Nucleus accumbens (tissue), 56 donors: ENCODE results near the gene TBC1D12.
A peak's percentile ranks its signal among the peaks of the same experiment; 100 is the strongest.

Source experiments
- DNase-seq, 56 donors: peaks; one replicate each; lab custom pipeline; 2025; lab: John Stamatoyannopoulos, UW

TBC1D12 gene

DNA sequence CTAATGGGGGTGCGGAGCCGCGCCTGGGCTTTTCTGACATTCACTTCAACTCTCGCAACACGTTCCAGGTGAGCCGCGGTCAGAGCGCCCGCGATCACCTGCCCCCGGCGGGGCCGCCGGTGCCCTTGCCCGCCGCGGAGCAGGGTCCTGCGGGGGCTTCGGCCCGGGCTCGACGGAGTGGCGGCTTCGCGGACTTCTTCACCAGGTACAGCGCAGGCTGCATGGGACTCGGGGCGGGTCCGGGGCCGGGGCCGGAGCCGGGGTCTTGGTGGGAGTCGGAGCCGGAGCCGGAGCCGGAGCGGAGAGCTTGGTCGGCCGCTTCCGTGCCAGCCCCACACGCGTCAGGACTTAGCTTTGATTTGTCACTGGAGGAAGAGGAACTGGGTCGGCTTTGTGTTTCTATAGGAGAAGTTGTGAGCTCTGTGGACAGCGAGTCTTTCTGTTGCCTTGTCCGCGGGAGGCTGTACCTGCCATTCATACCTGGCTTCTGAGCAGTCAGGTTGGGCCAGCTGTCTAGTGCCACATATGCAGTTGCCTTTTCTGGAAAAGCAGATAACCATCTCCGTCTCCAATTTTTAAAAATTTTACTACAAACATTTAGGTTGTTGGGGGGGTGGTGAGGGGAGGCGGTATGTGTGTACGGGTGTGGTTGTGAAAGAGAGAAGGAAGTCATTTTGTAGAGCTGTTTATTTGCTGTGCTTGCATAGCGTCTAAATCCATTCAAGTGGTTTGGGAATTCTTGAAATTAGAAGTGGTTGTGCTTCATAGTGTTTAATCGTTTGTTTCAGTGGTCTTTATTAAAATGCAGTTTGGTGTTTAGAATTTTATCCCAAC is 1.3 kb downstream of the TBC1D12 start:
- DNase-seq, result peak in 39 of 56 donors; percentile 15 to 54 (median 36)

DNA sequence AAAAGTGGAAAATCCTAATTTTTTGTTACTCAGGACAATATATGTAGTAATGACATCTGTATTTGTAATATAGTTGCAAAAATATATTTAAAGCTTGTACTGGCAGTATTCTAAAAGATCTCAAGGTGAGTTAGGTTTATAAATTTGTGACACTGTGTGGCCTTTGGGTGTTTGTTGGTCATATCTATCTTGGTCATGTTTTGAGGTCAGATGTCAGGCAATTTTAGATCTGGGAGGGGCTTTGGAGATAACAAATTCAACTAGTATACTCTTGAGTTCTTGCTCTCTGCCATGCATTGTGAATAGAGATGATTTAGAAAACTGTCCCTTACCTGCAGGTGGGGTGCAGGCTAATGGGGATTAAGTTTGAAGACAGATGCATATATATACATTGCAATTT is 3.1 kb downstream of the TBC1D12 start:
- DNase-seq, result no peak

DNA sequence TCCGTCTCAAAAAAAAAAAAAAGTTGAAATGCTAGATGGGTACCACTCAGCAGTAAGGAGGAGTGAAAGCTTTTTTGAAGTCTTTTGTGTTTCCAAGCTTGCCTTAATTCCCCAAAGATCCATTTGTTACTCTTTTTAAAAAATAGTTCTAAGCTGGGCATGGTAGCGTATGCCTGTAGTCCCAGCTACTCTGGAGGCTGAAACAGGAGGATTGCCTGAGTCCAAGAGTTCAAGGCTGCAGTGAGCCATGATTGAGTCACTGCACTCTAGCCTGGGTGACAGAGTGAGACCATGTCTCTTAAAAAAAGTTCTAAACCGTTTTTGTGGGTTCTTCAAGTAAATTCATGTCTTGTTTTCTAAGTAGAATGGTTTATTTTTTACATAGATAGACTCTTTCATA is 5.3 kb downstream of the TBC1D12 start:
- no peak for DNase-seq

DNA sequence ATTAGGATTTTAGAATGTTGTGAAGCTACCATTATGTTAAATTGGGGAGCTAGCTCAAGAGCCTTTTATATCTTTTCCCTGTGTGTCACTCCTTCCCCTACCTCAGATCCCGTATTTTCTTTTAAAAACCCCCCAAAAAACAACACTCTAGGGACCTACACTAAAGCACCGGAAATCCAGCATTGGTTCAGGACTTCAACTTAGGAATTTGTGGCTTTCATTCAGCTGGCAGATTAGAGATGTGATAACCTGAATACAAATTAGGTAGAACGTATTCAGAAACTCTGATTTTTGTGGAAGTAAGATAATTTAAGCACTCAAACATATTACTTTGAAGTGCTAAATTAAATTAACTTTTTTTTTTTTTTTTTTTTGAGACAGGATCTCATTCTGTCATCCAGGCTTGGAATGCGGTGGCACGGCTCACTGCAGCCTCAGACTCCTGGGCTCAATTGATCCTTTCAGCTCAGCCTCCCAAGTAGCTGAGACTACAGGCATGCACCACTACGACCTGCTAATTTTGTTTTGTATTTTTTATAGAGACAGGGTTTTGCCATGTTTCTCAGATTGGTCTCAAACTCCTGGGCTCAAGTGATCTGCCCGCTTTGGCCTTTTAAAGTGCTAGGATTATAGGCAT is 6.8 kb downstream of the TBC1D12 start:
- peak in 1 of 56 donors; percentile 6 for DNase-seq

DNA sequence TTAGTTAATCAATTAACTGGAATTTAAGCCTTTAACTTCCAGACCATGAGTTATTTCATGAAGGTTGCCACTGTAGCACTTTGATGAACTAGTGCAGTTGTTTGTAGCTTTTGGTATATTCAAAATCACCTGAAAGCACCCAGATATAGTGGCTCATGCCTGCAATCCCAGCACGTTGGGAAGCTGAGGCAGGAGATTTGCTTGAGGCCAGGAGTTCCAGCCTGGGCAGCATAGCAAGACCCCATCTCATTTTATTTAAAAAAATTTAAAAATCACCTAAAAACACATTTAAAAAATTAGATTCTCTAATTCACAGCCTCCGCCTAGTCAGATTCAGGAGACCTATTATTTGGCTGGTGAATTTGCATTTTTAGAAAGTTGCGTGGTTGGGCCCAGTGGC is 9.0 kb downstream of the TBC1D12 start:
- DNase-seq, result no peak

DNA sequence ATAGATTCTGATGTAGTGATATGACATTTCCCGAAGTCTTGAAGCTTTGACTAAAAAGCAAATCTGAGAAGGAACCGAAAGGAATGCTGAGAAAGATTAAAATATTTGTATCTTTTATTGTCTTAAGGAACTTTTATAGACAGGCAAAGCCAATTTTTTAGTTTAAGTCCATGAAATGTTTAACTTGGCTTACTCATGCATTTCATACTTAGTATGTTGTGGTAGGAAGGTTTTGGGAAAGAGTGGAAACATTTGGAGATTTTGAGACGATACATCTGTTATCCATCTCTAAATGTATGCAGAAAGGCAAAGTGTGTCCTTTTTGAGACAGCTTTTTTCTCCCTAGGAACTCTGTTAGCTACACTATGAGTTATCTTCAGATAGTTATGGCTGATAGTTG is 10.1 kb downstream of the TBC1D12 start:
- DNase-seq, result no peak

DNA sequence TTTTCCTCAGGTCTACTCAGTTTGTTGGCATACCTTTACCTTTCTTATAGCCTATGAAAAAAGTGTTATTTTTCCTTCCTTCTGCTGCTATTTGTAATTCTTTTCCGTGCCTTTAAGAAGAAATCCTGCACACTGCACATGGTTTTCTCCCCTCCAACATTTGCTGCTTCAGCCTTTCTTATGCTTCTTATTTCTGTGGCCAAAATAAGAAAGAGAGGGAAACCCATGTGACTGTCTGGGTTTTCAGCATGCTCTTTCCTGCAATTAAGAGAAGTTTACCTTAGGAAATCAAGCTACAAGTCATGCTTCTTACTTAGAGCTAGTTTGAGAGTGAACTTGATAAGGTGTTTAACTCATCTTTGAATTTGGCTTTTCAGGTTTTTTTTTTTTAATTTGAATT is 11.0 kb downstream of the TBC1D12 start:
- DNase-seq, result peak in 1 of 56 donors; percentile 11

DNA sequence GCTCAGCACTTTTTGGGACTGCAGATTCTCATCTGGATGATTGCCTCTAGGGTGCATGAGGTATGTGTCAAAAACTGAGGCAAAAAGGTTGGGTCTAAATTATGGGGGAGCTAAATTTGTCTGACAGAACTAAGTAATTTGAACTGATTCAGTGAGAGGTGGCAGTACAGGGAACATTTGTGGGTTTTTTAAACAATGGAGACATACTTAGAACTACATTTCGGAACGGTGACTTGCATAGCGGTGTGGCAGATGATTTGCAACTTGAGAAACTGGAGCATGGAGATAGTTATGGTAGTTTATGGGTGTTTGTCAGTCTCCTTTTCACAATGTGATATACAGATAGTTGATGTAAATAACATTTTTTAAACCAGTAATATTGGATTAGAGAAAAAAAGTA is 14.6 kb downstream of the TBC1D12 start:
- peak in 4 of 56 donors; percentile 6 to 67 (median 12) for DNase-seq

DNA sequence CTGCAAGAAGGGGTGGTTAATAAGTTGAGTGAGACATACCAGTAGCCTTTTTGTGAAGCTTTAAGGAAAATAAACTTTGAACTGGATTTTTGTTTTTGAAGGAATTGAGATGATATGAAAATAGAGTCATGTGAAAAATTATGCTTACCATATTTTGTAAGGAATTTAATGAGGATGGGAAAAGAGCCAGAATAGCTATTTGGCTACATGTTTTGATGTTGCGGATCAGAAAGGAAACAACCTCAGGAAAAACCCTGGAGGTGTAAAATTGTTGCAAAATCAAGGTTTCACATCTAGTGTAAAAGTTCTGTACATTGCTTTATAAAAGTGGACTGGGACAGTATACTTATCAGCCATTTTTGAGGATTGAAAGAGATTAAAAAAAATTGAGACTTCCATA is 15.0 kb downstream of the TBC1D12 start:
- DNase-seq, result no peak

DNA sequence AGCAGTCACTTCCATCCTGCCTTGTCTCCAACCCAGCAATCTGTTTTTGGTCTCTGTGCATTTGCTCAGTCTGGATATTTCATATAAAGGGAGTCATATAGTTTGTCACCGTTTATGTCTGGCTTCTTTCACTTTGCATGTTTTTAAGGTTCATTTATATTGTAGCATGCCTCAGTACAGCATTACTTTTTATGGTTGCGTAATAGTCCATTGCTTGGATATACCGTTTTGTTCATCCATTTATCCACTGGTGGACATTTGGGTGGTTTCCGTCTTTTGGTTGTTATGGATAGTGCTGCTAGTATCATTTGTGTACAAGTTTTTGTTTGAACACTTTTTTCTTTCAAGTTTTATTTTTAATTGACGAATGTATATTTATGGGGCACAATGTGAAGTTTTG is 18.2 kb downstream of the TBC1D12 start:
- DNase-seq, result no peak

DNA sequence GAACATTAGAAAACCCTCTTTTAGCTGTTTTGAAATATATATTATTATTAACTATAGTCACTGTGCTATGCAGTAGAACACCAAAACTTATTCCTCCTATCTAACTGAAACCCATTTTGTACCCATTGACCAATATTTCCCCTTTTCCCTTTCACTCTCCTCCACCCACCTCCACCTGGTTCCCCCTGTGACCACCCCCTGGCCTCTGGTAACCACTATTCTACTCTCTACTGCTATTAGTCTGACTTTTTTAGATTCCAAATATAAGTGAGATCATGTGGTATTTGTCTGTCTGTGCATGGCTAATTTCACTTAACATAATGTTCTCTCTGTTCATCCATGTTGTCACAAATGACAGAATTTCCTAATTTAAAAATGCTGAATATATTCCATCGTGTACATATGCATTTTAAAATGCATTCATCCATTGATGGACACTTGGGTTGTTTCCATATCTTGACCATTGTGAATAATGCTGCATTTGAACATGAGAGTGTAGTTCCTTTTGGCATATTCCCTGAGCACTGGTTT is 18.7 kb downstream of the TBC1D12 start:
- DNase-seq, result no peak

DNA sequence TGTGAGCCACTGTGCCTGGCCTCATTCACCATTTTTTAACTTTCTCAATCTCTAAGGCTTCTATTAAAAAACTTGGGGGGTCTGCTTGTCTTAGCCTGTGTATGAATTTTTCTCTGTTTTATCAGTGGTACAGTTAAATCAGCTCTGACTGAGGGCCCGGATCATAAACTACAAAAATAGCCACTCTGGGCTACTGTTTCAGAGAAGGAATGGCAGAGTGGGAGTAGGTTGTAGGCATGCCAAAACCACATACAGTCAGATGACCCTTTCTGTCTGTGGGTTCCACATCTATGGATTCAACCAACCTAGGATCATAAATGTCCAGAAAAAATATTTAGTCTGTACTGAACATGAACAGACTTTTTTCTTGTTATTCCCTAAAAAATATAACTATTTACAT is 21.3 kb downstream of the TBC1D12 start:
- DNase-seq, result no peak

DNA sequence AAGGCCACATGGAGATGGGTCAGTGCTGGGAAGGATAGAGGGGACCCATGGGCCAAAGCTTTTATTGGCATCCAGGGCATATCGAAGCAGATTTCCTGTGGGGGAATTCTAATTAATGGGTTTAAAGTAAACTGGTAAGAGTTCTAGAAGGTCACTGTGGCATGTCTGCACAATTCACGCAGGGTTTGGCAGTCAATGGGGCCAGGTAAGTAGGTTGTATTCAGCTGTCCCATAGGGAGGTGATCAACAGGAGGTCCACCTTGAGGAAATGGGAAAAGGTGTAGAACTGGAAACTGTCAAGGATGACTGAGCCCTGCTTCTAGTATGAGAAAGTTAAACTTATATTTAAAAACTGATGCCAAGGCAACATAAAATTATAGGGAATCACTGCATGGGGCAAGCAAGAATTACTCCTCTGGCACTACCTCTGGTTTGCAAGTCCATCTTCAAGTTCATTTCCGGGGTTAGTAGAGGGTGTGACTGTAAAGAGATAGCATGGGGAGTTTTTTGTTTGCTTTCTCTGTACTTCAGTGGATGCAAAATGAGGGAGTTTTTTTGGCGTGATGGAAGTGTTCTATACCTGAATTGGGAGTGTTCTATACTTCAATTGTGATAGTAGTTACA is 22.5 kb downstream of the TBC1D12 start:
- DNase-seq, result no peak

DNA sequence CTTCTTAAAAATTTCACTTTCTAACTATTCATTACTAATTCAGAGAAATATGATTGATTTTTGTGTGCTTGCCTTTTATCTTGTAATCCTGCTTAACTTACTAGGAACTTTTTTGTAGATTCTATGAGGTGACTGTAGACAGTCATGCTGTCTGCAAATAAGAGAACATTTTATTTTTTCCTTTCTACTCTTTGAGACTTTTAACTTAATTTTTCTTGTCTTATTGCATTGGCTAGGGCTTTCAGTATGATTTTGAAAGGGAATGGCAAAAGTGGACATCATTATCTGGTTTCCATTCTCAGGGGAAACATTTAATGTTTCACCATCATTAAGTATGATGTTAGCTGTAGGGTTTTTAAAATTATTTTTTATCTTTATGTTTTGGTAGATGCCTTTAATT is 23.6 kb downstream of the TBC1D12 start:
- DNase-seq, result no peak

DNA sequence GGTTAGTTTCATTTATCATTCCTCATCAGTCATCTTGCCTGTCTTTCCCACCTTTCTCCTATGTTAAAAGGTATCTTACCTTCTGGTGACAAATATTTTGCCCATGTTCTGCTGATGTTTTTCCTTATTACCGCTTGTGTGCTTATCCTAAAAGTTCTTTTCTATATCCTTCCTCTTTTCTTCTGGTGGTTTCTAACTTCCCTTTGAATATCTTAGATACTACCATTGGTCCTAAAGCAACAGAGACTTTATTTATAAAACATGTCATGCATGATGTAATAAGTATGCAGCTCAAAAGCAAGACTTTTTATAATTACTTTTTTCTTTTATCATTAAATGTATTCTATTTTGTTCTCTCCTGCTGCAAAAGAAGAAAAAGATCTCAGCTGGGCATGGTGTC is 24.8 kb downstream of the TBC1D12 start:
- DNase-seq, result no peak

DNA sequence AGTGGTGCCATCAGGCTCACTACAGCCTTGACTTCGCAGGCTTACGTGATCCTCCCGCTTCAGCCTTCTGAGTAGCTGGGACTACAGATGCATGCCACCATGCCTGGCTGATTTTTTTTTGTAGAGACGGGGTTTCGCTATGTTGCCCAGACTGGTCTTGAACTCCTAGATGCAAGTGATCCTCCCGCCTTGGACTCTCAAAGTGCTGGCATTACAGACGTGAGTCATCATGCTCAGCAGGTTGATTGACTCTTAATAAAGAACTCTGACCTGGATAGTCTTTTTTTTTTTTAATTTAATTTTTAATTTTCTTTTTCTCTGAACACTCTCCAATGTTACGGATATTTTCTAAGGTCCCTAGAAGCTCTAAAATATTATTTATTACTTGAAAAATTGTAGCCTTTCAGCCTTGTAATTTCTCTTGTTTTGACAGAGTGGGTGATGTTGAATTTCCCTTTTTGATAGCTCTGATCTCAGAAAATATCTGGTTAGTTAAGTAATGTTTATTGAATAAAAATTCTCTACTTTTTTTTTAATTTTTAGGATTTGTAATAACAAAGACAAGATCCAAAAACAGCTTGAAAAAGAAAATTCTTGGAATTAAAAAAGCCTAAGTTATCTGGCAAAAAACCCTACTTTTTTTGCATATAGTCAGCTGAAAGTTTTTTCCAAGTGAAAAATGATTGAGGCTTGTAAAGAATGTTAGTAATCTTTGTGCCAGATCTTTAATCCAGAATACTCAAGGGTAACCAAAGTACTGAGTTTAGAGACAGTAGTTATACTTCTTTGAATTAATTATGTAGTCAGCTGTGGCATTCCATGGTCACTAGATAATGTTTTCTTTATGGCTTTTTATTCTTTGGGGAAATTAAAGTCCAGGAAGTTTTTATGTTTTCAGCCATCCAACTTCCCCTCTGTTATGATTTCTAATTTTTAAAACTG is 26.7 kb downstream of the TBC1D12 start:
- no peak for DNase-seq

DNA sequence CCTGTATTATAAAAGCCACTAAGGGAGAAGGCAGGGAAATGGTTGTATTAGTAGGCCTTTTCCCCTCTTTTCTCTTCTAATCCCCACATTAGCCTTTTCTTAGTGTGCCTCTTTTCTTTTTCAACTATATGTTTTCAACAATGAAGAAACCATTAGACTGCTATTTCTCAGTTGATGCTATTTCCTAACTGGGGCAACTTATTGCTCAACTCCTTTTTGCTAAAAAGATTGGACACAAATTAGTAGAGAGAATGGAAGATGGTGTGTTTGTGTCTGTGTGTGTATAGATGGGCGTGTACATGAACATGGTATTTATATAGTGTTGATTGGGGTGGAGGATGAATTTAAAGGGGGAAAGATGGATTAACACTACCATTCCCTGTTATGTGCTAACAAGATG is 28.4 kb downstream of the TBC1D12 start:
- DNase-seq, result no peak

DNA sequence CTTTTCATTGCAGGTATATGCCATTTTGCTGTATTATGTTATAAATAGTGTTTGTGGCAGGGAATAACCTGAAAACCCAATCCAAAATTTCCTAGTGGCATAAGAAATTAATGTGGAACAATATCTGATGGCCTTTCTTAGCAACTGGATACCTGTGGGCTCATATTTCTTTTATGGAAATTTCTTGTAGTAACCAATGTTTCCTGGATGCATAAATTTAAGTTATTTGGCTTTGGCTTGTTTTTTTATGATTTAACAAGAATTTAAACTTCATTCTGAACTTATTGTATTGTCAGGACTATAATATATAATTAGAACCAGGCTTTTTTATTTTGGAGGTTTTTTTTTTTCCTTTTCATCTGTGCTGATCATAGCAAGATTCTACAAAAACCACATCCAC is 30.1 kb downstream of the TBC1D12 start:
- DNase-seq, result no peak

DNA sequence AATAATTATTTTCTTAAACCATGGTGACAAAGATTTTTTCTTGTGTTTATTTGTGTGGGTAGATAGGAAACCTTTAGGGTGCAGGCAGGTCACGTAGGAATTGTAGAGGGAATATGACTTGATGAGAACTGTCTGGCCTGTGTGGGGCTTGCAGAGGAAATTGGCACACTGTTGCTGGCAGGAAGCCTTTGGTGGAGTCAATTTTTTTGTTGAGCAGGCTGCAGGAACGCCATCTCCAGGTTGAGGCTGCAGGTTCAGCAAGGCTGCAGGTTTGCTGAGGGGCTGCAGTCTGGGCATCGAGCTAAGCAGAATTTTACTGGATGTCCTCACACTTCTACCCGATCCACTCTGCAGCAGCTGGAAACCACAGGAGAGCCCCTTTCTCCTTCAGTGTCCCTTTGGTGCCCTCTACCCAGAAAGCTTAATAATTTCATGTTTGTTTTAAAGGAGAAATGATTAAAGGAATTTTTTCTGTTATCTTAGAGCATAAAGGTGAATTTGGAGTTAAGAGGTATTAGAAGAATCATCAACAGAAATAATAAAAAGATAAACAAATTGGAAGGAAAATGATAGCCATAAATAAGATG is 37.0 kb downstream of the TBC1D12 start:
- DNase-seq, result peak in 1 of 56 donors; percentile 3

DNA sequence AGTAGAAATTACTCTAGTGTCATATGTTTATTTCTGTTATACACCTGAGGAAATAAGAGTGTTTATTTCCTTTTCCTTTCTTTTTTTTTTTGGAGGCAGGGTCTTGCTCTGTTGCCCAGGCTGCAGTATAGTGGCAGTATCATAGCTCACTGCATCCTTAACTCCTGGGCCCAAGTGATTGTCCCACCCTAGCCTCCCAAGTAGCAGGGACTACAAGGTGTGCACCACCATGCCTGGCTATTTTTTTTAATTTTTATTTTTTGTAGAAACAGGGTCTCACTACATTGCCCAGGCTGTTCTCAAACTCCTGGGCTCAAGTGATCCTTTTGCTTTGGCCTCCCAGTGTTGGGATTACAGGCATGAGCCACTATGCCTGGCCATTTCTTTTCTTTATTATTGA is 37.8 kb downstream of the TBC1D12 start:
- DNase-seq, result no peak
